A673 (cell line): Measurements from ENCODE around the gene EFCAB14. TPM values are rescaled to one million over a fixed set of nuclear protein-coding genes. Genes with fewer than 3 reads are reported as not detected.
"Not testable (repeated sequence)": the region's sequence is repeated elsewhere in the genome, so short reads cannot be mapped to it uniquely, and the experiment has no call there.

ENCODE experiments used
- BruUV-seq: library from RNA; stranded (reverse); fragments of 400-500 nt; replicated peaks from 2 replicates; lab custom pipeline; 2021; lab: Mats Ljungman, UMichigan
- CTCF ChIA-PET: fragments of 300-600 bp; sonication (Branson Sonifier 250); formaldehyde crosslinking; loops from one replicate; lab custom pipeline; 2022; ENCODE audit warnings: antibody characterized with exemption; lab: Charles Lee
- POLR2A ChIA-PET: fragments of 300-600 bp; sonication (Branson Sonifier 250); formaldehyde crosslinking; loops from one replicate; lab custom pipeline; 2022; ENCODE audit warnings: antibody characterized with exemption; ENCODE audit not compliant: low non-redundant PET; lab: Charles Lee
- DNase-seq: peaks from one replicate; pipeline ENCODE4 v3.0.0-alpha.2; 2015; ENCODE audit warnings: low spot score
- H3K27ac ChIP-seq: fragments of 200-600 bp; sonication (generic); 2 replicates; pipeline ENCODE4 v1.5.1; 2016; ENCODE audit warnings: mixed run types, low read depth, mild to moderate bottlenecking, mixed read lengths, antibody characterized with exemption, low read length; ENCODE audit not compliant: poor library complexity, severe bottlenecking
- H3K27me3 ChIP-seq: fragments of 200-600 bp; sonication (generic); replicated peaks from 2 replicates; pipeline ENCODE4 v1.6.1; 2017; ENCODE audit warnings: mixed run types, low read depth, mild to moderate bottlenecking, mixed read lengths, antibody characterized with exemption, low read length; ENCODE audit not compliant: insufficient read depth, poor library complexity
- H3K36me3 ChIP-seq: fragments of 200-600 bp; sonication (generic); 2 replicates; pipeline ENCODE4 v1.6.1; 2016; ENCODE audit warnings: mixed run types, mild to moderate bottlenecking, mixed read lengths, antibody characterized with exemption, low read length; ENCODE audit not compliant: insufficient read depth, poor library complexity, severe bottlenecking
- H3K4me1 ChIP-seq: fragments of 200-600 bp; sonication (generic); 2 replicates; pipeline ENCODE4 v1.6.1; 2017; ENCODE audit warnings: mixed run types, mild to moderate bottlenecking, mixed read lengths, antibody characterized with exemption, low read length; ENCODE audit not compliant: insufficient read depth, poor library complexity, severe bottlenecking
- H3K4me3 ChIP-seq: fragments of 200-600 bp; sonication (generic); 2 replicates; pipeline ENCODE4 v1.5.1; 2016; ENCODE audit warnings: low read depth, mixed run types, mild to moderate bottlenecking, mixed read lengths, low read length; ENCODE audit not compliant: poor library complexity, severe bottlenecking
- H3K9me3 ChIP-seq: fragments of 200-600 bp; sonication (generic); 2 replicates; pipeline ENCODE4 v1.6.1; 2016; ENCODE audit warnings: mixed run types, low read depth, mild to moderate bottlenecking, mixed read lengths, antibody characterized with exemption, low read length; ENCODE audit not compliant: poor library complexity, severe bottlenecking
- EZH2 ChIP-seq: fragments of 200-600 bp; sonication (generic); IDR thresholded peaks from 2 replicates; pipeline ENCODE4 v1.6.1; 2017; ENCODE audit warnings: borderline replicate concordance, low read depth, mild to moderate bottlenecking, mixed read lengths, antibody characterized with exemption, low read length; ENCODE audit not compliant: poor library complexity, severe bottlenecking
- intact Hi-C: fragments of 100-400 bp; cut with micrococcal nuclease; formaldehyde crosslinking; loops from one replicate; pipeline ENCODE4 v1.10.0; 2022; ENCODE audit not compliant: unreplicated experiment
- total RNA-seq: library from RNA; stranded (reverse); gene quantifications from 2 replicates; pipeline ENCODE4 v1.2.3, GENCODE V29; 2021
- TF ChIP-seq, protein P1 (sequence below): fragments of 300-800, 200-600 bp; sonication (generic); conservative IDR thresholded peaks from 2 replicates; pipeline ENCODE4 v1.5.1; 2017; ENCODE audit warnings: low read depth, mild to moderate bottlenecking, antibody characterized with exemption, low read length, moderate library complexity, mixed read lengths

EFCAB14 gene
- total RNA-seq, 1 experiment from 2014 or later: 39.8 TPM

- Histone ChIP-seq H3K27me3 (no peaks in the 10 kb centered on the region), H3K27ac (no peak overlapping the region), H3K9me3 (no peaks in the 10 kb centered on the region), H3K4me1 (no peaks in the 10 kb centered on the region), H3K4me3 (no peak overlapping the region), H3K36me3 (peaks cover 21% of the 10 kb centered on the region)
- no TSS peak for BruUV-seq
- TF ChIP-seq, protein P1, sequence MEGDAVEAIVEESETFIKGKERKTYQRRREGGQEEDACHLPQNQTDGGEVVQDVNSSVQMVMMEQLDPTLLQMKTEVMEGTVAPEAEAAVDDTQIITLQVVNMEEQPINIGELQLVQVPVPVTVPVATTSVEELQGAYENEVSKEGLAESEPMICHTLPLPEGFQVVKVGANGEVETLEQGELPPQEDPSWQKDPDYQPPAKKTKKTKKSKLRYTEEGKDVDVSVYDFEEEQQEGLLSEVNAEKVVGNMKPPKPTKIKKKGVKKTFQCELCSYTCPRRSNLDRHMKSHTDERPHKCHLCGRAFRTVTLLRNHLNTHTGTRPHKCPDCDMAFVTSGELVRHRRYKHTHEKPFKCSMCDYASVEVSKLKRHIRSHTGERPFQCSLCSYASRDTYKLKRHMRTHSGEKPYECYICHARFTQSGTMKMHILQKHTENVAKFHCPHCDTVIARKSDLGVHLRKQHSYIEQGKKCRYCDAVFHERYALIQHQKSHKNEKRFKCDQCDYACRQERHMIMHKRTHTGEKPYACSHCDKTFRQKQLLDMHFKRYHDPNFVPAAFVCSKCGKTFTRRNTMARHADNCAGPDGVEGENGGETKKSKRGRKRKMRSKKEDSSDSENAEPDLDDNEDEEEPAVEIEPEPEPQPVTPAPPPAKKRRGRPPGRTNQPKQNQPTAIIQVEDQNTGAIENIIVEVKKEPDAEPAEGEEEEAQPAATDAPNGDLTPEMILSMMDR: no peak
- no peak for TF ChIP-seq EZH2
- no peak for DNase-seq
- POLR2A ChIA-PET: no interaction called here
- intact Hi-C loops: no loop called here
- CTCF ChIA-PET: no interaction called here
Observed at GRCh38 chr1:46655848-46656247, 63.1 kb downstream of the EFCAB14 start.

DNA sequence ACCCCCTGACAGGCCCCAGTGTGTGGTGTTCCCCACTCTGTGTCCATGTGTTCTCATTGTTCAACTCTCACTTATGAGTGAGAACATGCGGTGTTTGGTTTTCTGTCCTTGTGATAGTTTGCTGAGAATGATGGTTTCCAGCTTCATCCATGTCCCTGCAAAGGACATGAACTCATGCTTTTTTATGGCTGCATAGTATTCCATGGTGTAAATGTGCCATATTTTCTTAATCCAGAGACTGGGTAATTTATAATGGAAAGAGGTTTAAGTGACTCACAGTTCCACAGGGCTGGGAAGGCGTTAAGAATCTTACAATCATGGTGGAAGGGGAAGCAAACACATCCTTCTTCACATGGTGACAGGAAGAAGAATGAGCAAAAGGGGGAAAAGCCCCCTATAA, 64.2 kb downstream of the EFCAB14 start:
- H3K9me3 ChIP-seq, DNase-seq, intact Hi-C loops, H3K27ac ChIP-seq, H3K4me1 ChIP-seq, BruUV-seq, H3K27me3 ChIP-seq, H3K4me3 ChIP-seq, CTCF ChIA-PET: not testable (repeated sequence)
- POLR2A ChIA-PET: interaction anchor here (0.6 kb wide), 1 partner anchor 53 kb away, joined by 3 read pairs; no protein-coding TSS in a partner anchor
- peaks cover 31% of the 10 kb centered on the region for H3K36me3 ChIP-seq

- Histone ChIP-seq H3K27ac (no peak overlapping the region), H3K27me3 (no peaks in the 10 kb centered on the region), H3K36me3 (peaks cover 35% of the 10 kb centered on the region), H3K4me3 (no peak overlapping the region), H3K4me1 (no peaks in the 10 kb centered on the region), H3K9me3 (peaks cover 14% of the 10 kb centered on the region)
- ChIA-PET POLR2A (interaction anchor here (0.6 kb wide), 1 partner anchor 52 kb away, joined by 3 read pairs; no protein-coding TSS in a partner anchor), CTCF (no interaction called here)
- DNase-seq: no peak
- intact Hi-C loops: no loop called here
- BruUV-seq: no TSS peak
- TF ChIP-seq, protein P1: no peak
Observed at GRCh38 chr1:46654012-46654411, 64.9 kb downstream of the EFCAB14 start.

DNA sequence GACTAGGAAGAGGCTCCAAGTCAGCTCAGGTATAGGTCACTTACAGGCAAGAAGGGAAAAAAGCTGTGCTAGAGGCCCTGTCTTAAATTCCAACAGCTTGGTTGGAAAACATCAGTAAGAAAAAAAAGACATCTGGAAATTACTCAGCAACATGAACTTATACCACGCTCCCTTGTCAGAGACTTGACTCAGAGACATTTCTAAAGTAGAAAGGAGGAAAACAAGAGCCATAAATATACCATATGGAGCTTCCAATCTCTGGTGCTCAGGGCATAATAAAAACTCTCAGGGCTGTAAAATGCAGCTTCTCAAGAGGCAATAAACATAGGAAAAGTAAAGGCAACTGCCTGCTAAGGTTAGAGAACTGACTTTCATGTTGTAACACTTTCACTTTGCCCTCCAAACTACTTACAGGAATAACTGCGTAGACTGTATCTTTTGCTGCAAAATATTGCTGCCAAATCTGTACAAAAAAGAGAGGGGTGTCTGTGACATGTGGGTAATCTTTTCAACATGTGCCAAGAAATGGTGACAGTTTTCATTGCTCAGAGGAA, 65.4 kb downstream of the EFCAB14 start:
- H3K4me1 ChIP-seq: no peaks in the 10 kb centered on the region
- H3K4me3 ChIP-seq: no peak overlapping the region
- H3K36me3 ChIP-seq: peaks cover 34% of the 10 kb centered on the region
- H3K27me3 ChIP-seq: no peaks in the 10 kb centered on the region
- intact Hi-C loops: no loop called here
- peaks cover 14% of the 10 kb centered on the region for H3K9me3 ChIP-seq
- POLR2A ChIA-PET: no interaction called here
- no peak for DNase-seq
- no peak overlapping the region for H3K27ac ChIP-seq
- no TSS peak for BruUV-seq
- CTCF ChIA-PET: no interaction called here
- TF ChIP-seq, protein P1: no peak
- TF ChIP-seq EZH2: no peak
